H1 (cell line): Measurements from ENCODE around the gene HMGA1. TPM values are rescaled to one million over a fixed set of nuclear protein-coding genes. Genes with fewer than 3 reads are reported as not detected.

Experiments
- CTCF ChIA-PET: fragments of 300-600 bp; sonication (Branson Sonifier 250); formaldehyde crosslinking; loops from one replicate; lab custom pipeline; 2021; ENCODE audit not compliant: partially characterized antibody; lab: Charles Lee
- POLR2A ChIA-PET: fragments of 300-600 bp; sonication (Branson Sonifier 250); formaldehyde crosslinking; loops from one replicate; lab custom pipeline; 2021; ENCODE audit warnings: inconsistent platforms; ENCODE audit not compliant: partially characterized antibody; lab: Charles Lee
- DNase-seq, 2 experiments: peaks; one replicate each; pipeline versions ENCODE4 v3.0.0 to v3.0.0-alpha.2; 2010 to 2022; ENCODE audit warnings: low spot score in 2 of 2, low read depth in 1 of 2, mixed read lengths in 1 of 2
- FAIRE-seq: peaks from 2 replicates; lab custom pipeline; 2011; peaks lifted over from hg19 to GRCh38; lab: Jason Lieb, UNC
- H2AFZ ChIP-seq: 2 replicates; pipeline ENCODE4 v1.8.1; 2012; ENCODE audit warnings: low read length, inconsistent platforms
- H2AK5ac ChIP-seq: 2 replicates; pipeline ENCODE4 v1.6.1; 2013; ENCODE audit warnings: low read depth, low read length
- H2BK120ac ChIP-seq: replicated peaks from 2 replicates; pipeline ENCODE3; 2013; ENCODE audit warnings: low read depth, low read length, inconsistent platforms
- H2BK12ac ChIP-seq: 2 replicates; pipeline ENCODE4 v1.6.1; 2013; ENCODE audit warnings: low read depth, low read length
- H2BK15ac ChIP-seq: 2 replicates; pipeline ENCODE4 v1.6.1; 2013; ENCODE audit warnings: low read length
- H2BK20ac ChIP-seq: 2 replicates; pipeline ENCODE4 v1.6.1; 2013; ENCODE audit warnings: low read length
- H2BK5ac ChIP-seq: 2 replicates; pipeline ENCODE4 v1.6.1; 2013; ENCODE audit warnings: low read depth, low read length
- H3K14ac ChIP-seq: 2 replicates; pipeline ENCODE4 v1.6.1; 2013; ENCODE audit warnings: inconsistent platforms; ENCODE audit not compliant: insufficient read length
- H3K18ac ChIP-seq: 2 replicates; pipeline ENCODE4 v1.6.1; 2013; ENCODE audit warnings: low read length; ENCODE audit errors: extremely low read depth
- H3K23ac ChIP-seq: 2 replicates; pipeline ENCODE4 v1.6.1; 2013; ENCODE audit warnings: inconsistent platforms; ENCODE audit not compliant: insufficient read length
- H3K23me2 ChIP-seq: 2 replicates; pipeline ENCODE4 v1.6.1; 2013; ENCODE audit warnings: low read depth, low read length
- H3K27ac ChIP-seq: 2 replicates; pipeline ENCODE4 v1.6.1; 2011; ENCODE audit warnings: low read depth, low read length, inconsistent platforms
- H3K27me3 ChIP-seq, 4 experiments: replicated peaks in 1 of 4; 1 replicate in 1 of 4; 2 replicates in 3 of 4; pipeline versions ENCODE4 v1.6.1 to v1.8.1; 2011 to 2013; ENCODE audit warnings: low read length in 3 of 4, mild to moderate bottlenecking in 3 of 4, inconsistent platforms in 2 of 4, mixed read lengths in 2 of 4, moderate library complexity in 1 of 4; ENCODE audit not compliant: control insufficient read depth in 3 of 4, insufficient read depth in 3 of 4; ENCODE audit errors: extremely low read depth in 1 of 4
- H3K36me3 ChIP-seq, 4 experiments: 2 replicates each; pipeline versions ENCODE4 v1.6.1 to v1.8.1; 2011 to 2013; ENCODE audit warnings: mild to moderate bottlenecking in 4 of 4, low read length in 3 of 4, moderate library complexity in 2 of 4, control low read depth in 1 of 4, inconsistent platforms in 1 of 4; ENCODE audit not compliant: insufficient read depth in 4 of 4, control insufficient read depth in 2 of 4
- H3K4ac ChIP-seq: replicated peaks from 2 replicates; pipeline ENCODE3; 2013; ENCODE audit warnings: low read length, low read depth, mixed read lengths, inconsistent platforms; ENCODE audit not compliant: insufficient read length
- H3K4me1 ChIP-seq, 4 experiments: replicated peaks in 1 of 4; 1 replicate in 1 of 4; 2 replicates in 3 of 4; pipeline versions ENCODE4 v1.6.1 to v1.8.1; 2011 to 2013; ENCODE audit warnings: low read length in 3 of 4, inconsistent platforms in 2 of 4, mixed read lengths in 1 of 4; ENCODE audit not compliant: insufficient read depth in 4 of 4, control insufficient read depth in 3 of 4
- H3K4me2 ChIP-seq, 2 experiments: 2 replicates each; pipeline versions ENCODE4 v1.6.1 to v1.8.1; 2011 to 2013; ENCODE audit warnings: low read depth in 2 of 2, low read length in 2 of 2, control low read depth in 1 of 2, inconsistent platforms in 1 of 2, mild to moderate bottlenecking in 1 of 2; ENCODE audit not compliant: insufficient read depth in 1 of 2
- H3K4me3 ChIP-seq, 4 experiments: fragments of 200-600, 300-600 bp in 1 of 4; sonication (generic), shearing (Covaris generic), sonication (Bioruptor Twin) in 1 of 4; 2 replicates each; pipeline versions ENCODE4 v1.5.1 to v1.8.1; 2011 to 2016; ENCODE audit warnings: low read length in 4 of 4, low read depth in 3 of 4, control low read depth in 2 of 4, inconsistent platforms in 2 of 4, mild to moderate bottlenecking in 2 of 4, mixed read lengths in 1 of 4, moderate library complexity in 1 of 4; ENCODE audit not compliant: insufficient read depth in 2 of 4; ENCODE audit errors: extremely low read depth in 1 of 4
- H3K56ac ChIP-seq: replicated peaks from 2 replicates; pipeline ENCODE3; 2013; ENCODE audit warnings: low read depth, mild to moderate bottlenecking, mixed read lengths, low read length, inconsistent platforms; ENCODE audit not compliant: insufficient read length
- H3K79me1 ChIP-seq: 2 replicates; pipeline ENCODE4 v1.6.1; 2013; ENCODE audit warnings: low read depth, low read length, control low read depth
- H3K79me2 ChIP-seq, 2 experiments: 2 replicates each; pipeline versions ENCODE4 v1.6.1 to v1.8.1; 2012 to 2013; ENCODE audit warnings: low read length in 2 of 2, mild to moderate bottlenecking in 2 of 2, inconsistent platforms in 1 of 2; ENCODE audit not compliant: insufficient read depth in 2 of 2, control insufficient read depth in 1 of 2
- H3K9ac ChIP-seq, 4 experiments: replicated peaks in 1 of 4; 1 replicate in 1 of 4; 2 replicates in 3 of 4; pipeline versions ENCODE4 v1.6.1 to v1.8.1; 2011 to 2013; ENCODE audit warnings: low read depth in 3 of 4, low read length in 3 of 4, control low read depth in 2 of 4, mild to moderate bottlenecking in 2 of 4, moderate library complexity in 2 of 4, inconsistent platforms in 1 of 4; ENCODE audit errors: extremely low read depth in 1 of 4
- H3K9me3 ChIP-seq, 2 experiments: 2 replicates each; pipeline versions ENCODE4 v1.6.1 to v1.8.1; 2012 to 2013; ENCODE audit warnings: mild to moderate bottlenecking in 2 of 2, moderate library complexity in 2 of 2, control low read depth in 1 of 2, inconsistent platforms in 1 of 2, low read depth in 1 of 2, low read length in 1 of 2, mixed read lengths in 1 of 2; ENCODE audit not compliant: insufficient read depth in 2 of 2
- H4K20me1 ChIP-seq, 2 experiments: replicated peaks in 1 of 2; 2 replicates each; pipeline versions ENCODE3 to v1.8.1; 2011 to 2013; ENCODE audit warnings: inconsistent platforms in 2 of 2, low read length in 2 of 2, mild to moderate bottlenecking in 1 of 2; ENCODE audit not compliant: insufficient read depth in 2 of 2, control insufficient read depth in 1 of 2
- H4K5ac ChIP-seq: 2 replicates; pipeline ENCODE4 v1.6.1; 2013; ENCODE audit warnings: low read length, low read depth, mixed read lengths, inconsistent platforms; ENCODE audit not compliant: insufficient read length
- H4K8ac ChIP-seq: 2 replicates; pipeline ENCODE4 v1.8.0; 2013; ENCODE audit warnings: mild to moderate bottlenecking, moderate library complexity, low read length, inconsistent platforms; ENCODE audit not compliant: insufficient read depth; ENCODE audit errors: extremely low read depth
- H4K91ac ChIP-seq: replicated peaks from 2 replicates; pipeline ENCODE3; 2013; ENCODE audit warnings: low read length, mixed read lengths, inconsistent platforms; ENCODE audit not compliant: insufficient read length
- E2F6 ChIP-seq: IDR thresholded peaks from 2 replicates; pipeline ENCODE4 v1.6.1; 2012; ENCODE audit warnings: inconsistent platforms
- FOSL1 ChIP-seq: IDR thresholded peaks from 2 replicates; pipeline ENCODE4 v1.6.1; 2011; ENCODE audit warnings: mild to moderate bottlenecking, low read depth, low read length, moderate library complexity; ENCODE audit not compliant: insufficient read depth
- HDAC6 ChIP-seq: IDR thresholded peaks from one replicate; pipeline ENCODE4 v1.7.1; 2012; ENCODE audit warnings: low read depth, mild to moderate bottlenecking, inconsistent platforms, low read length, moderate library complexity
- JUN ChIP-seq: IDR thresholded peaks from 2 replicates; pipeline ENCODE4 v1.6.1; 2011; ENCODE audit warnings: low read depth, mild to moderate bottlenecking, improper control_type of control experiment, low read length
- KDM1A ChIP-seq: fragments of 200-600, 300-600 bp; sonication (generic); IDR thresholded peaks from 2 replicates; pipeline ENCODE4 v1.7.1; 2016; ENCODE audit warnings: mild to moderate bottlenecking, low read length, borderline replicate concordance
- MAFK ChIP-seq: IDR thresholded peaks from 2 replicates; pipeline ENCODE4 v1.6.1; 2012; ENCODE audit warnings: low read depth, mild to moderate bottlenecking, improper control_type of control experiment, low read length
- POLR2AphosphoS5 ChIP-seq: IDR thresholded peaks from 2 replicates; pipeline ENCODE4 v1.6.1; 2011; ENCODE audit warnings: low read depth, low read length
- WGBS, 2 experiments: shearing (Covaris generic) in 1 of 2; methylation state at CpG; one replicate each; pipeline versions ENCODE4 v1.1.6 to v1.1.7; 2013 to 2015; ENCODE audit warnings: low lambda C conversion rate in 2 of 2, mixed read lengths in 2 of 2, inconsistent platforms in 1 of 2, low coverage in 1 of 2, missing lambda C conversion rate in 1 of 2; ENCODE audit not compliant: insufficient replicate concordance in 2 of 2, insufficient coverage in 1 of 2, insufficient read length in 1 of 2; ENCODE audit errors: extremely low coverage in 1 of 2, missing lambda C conversion rate in 1 of 2; 5-methylcytosine and 5-hydroxymethylcytosine counted together
- polyA plus RNA-seq, 7 experiments: library from polyadenylated mRNA; depleted of rRNA in 3 of 7; stranded (reverse) in 5 of 7; unstranded in 2 of 7; fragments of >200 nt in 5 of 7; fragments of 200-250 nt in 2 of 7; gene quantifications; 1 replicate in 5 of 7; 2 replicates in 1 of 7; 4 replicates in 1 of 7; pipeline versions ENCODE4 v1.2.1 to v1.2.3, GENCODE V29; 2011 to 2013; ENCODE audit warnings: missing spikeins in 2 of 7, mixed read lengths in 2 of 7
- total RNA-seq: library from RNA; stranded (reverse); fragmentation: NEBNext Ultra II Directional; extraction: Animal tissue kit (Norgen Biotek cat#: 25700); gene quantifications from 2 replicates; pipeline ENCODE4 v1.2.1, GENCODE V29; 2021

HMGA1 gene
- total and polyA plus RNA-seq, 2 of the 8 experiments (the other 6 are each of a cell fraction or from before 2014, with no cell fraction given), result 1,557 to 2,636 TPM

- no peaks in the 10 kb centered on the region for H3K79me1 ChIP-seq
- no peak overlapping the region for H2BK20ac ChIP-seq
- H3K27me3 ChIP-seq, result no peaks in the 10 kb centered on the region; a peak in 2 of 7 replicates
- peak overlapping the region; percentile 75 for H4K5ac ChIP-seq
- H3K27ac ChIP-seq, result no peak overlapping the region
- peak overlapping the region; percentile 1 to 70 for H3K4me2 ChIP-seq
- H3K4me1 ChIP-seq, result peaks cover 0 to 9% (median 6%) of the 10 kb centered on the region in 4 experiments; a peak in 5 of 7 replicates
- H3K79me2 ChIP-seq, result no peaks in the 10 kb centered on the region
- H2BK120ac ChIP-seq, result peak overlapping the region; percentile 78
- peaks cover 7% of the 10 kb centered on the region for H3K23me2 ChIP-seq
- H3K4ac ChIP-seq, result peak overlapping the region; percentile 69
- H2BK5ac ChIP-seq, result no peak overlapping the region; the same call in 1 of the 2 replicates
- peak overlapping the region; percentile 93 for H4K91ac ChIP-seq
- H3K4me3 ChIP-seq, result peak overlapping the region; percentile 44 to 73 (median 63)
- no peak overlapping the region for H2BK12ac ChIP-seq
- H3K14ac ChIP-seq, result no peak overlapping the region
- H2BK15ac ChIP-seq, result peak overlapping the region; percentile 61; the same call in 1 of the 2 replicates
- DNase-seq, result no peak
- peak overlapping the region; percentile 64 for H3K56ac ChIP-seq
- CTCF ChIA-PET, result interaction anchor here (0.6 to 5.8 kb wide), 58 partner anchors 9 to 557 kb away, joined by 3 to 62 read pairs (median 4); partner anchors contain the start of genes NUDT3 and RPS10
- H3K36me3 ChIP-seq, result peaks cover 0 to 4% (median 1%) of the 10 kb centered on the region in 4 experiments; a peak in 3 of 8 replicates
- TF ChIP-seq HDAC6, result no peak
- TF ChIP-seq JUN, result no peak
- TF ChIP-seq E2F6, result no peak
- no peak for TF ChIP-seq FOSL1
- no peak for TF ChIP-seq KDM1A
- no peak for TF ChIP-seq POLR2AphosphoS5
- no peak for TF ChIP-seq MAFK
- H2AK5ac ChIP-seq, result no peak overlapping the region
- H3K18ac ChIP-seq, result peak overlapping the region; percentile 93
- no peak for FAIRE-seq
- POLR2A ChIA-PET, result interaction anchor here (0.6 to 11.0 kb wide), 19 partner anchors 9 to 495 kb away, joined by 3 to 212 read pairs (median 5); partner anchors contain the start of genes HMGA1, NUDT3 and RPS10
- peak overlapping the region; percentile 19; the same call in 1 of the 2 replicates for H2AFZ ChIP-seq
- no peak overlapping the region for H3K23ac ChIP-seq
- peak overlapping the region in 3 of 4 experiments; percentile 28 to 73 (median 38); a peak in 2 of 7 replicates for H3K9ac ChIP-seq
- no peaks in the 10 kb centered on the region for H3K9me3 ChIP-seq
- peak overlapping the region; percentile 80; the same call in 1 of the 2 replicates for H4K8ac ChIP-seq
- 57% methylated on average over 18 of the region's 18 CpGs; no CpG with 5 or more reads in 1 of the 2 experiments for WGBS, 2 experiments
- H4K20me1 ChIP-seq, result peaks cover 12 to 19% of the 10 kb centered on the region in 2 experiments
Measured at GRCh38 chr6:34249469-34250261, 13.0 kb downstream of the HMGA1 start.
